Coronary artery (tissue), 2 donors: ENCODE results near the gene NEDD4L.

Source experiments
- DNase-seq: peaks from one replicate; pipeline ENCODE4 v3.0.0-alpha.2; 2017; ENCODE audit warnings: low spot score
- H3K27ac ChIP-seq, 2 donors: fragments of 200-600 bp; sonication (generic); one replicate each; pipeline ENCODE4 v1.5.1; 2016 to 2019
- H3K4me3 ChIP-seq: fragments of 200-600 bp; sonication (generic); 2 replicates; pipeline ENCODE4 v1.5.1; 2016; ENCODE audit warnings: mild to moderate bottlenecking, moderate library complexity
- CTCF ChIP-seq: fragments of 200-600 bp; sonication (generic); IDR thresholded peaks from one replicate; pipeline ENCODE4 v1.5.1; 2019; ENCODE audit warnings: antibody characterized with exemption

The NEDD4L gene

GRCh38 chr18:58338961-58339592 is 295.1 kb downstream of the NEDD4L start:
- DNase-seq, result no peak
- H3K27ac ChIP-seq, result no peak overlapping the region
- no peak for TF ChIP-seq CTCF
- H3K4me3 ChIP-seq, result no peak overlapping the region

- DNase-seq, result no peak
- no peak overlapping the region for H3K4me3 ChIP-seq
- H3K27ac ChIP-seq, result no peak overlapping the region
- TF ChIP-seq CTCF, result no peak
Measured at GRCh38 chr18:58339890-58340289, 295.9 kb downstream of the NEDD4L start.

GRCh38 chr18:58341916-58342315 is 297.9 kb downstream of the NEDD4L start:
- no peak for DNase-seq
- Histone ChIP-seq H3K4me3 (no peak overlapping the region), H3K27ac (no peak overlapping the region)

GRCh38 chr18:58344080-58344670 is 300.1 kb downstream of the NEDD4L start:
- H3K27ac ChIP-seq, result no peak overlapping the region
- no peak for DNase-seq
- H3K4me3 ChIP-seq, result no peak overlapping the region
- no peak for TF ChIP-seq CTCF

More at GRCh38 chr18:58341916-58342315, 297.9 kb downstream of the NEDD4L start:
- TF ChIP-seq CTCF, result no peak

GRCh38 chr18:58344861-58345463 is 300.9 kb downstream of the NEDD4L start:
- TF ChIP-seq CTCF, result no peak
- DNase-seq, result no peak
- Histone ChIP-seq H3K27ac (no peak overlapping the region), H3K4me3 (no peak overlapping the region)

- H3K4me3 ChIP-seq, result no peak overlapping the region
- DNase-seq, result no peak
- no peak overlapping the region for H3K27ac ChIP-seq
- no peak for TF ChIP-seq CTCF
Measured at GRCh38 chr18:58345875-58346274, 301.8 kb downstream of the NEDD4L start.

GRCh38 chr18:58347135-58347534 is 303.1 kb downstream of the NEDD4L start:
- Histone ChIP-seq H3K4me3 (no peak overlapping the region), H3K27ac (no peak overlapping the region)
- no peak for DNase-seq
- TF ChIP-seq CTCF, result no peak
